ENCODE data around the gene DALRD3. TPM values are rescaled to one million over a fixed set of nuclear protein-coding genes. Genes with fewer than 3 reads are reported as not detected.

The DALRD3 gene
- total RNA-seq, 1 donor from 2014 or later, result 37.1 TPM

DNA sequence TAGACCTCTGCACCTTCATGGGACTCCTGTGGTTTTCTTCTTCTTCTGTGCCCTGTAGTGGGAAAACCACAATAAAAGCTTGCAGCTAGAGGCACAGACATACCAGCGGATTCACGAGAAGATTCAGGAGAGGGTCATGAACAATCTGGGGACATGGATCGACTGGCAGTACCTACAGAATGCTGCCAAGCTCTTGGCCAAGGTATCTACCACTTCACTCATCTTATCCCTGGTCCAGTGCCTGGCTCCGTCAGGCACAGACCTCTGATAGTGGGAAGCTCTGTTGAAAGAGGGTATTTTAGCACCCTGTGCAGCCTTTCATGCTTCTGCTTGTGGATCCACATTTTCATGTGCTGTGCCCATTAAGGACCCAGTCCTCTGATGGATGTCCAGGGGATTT is 38.1 kb downstream of the DALRD3 start:
- no peak for DNase-seq (ENCODE audit: low spot score)

DNA sequence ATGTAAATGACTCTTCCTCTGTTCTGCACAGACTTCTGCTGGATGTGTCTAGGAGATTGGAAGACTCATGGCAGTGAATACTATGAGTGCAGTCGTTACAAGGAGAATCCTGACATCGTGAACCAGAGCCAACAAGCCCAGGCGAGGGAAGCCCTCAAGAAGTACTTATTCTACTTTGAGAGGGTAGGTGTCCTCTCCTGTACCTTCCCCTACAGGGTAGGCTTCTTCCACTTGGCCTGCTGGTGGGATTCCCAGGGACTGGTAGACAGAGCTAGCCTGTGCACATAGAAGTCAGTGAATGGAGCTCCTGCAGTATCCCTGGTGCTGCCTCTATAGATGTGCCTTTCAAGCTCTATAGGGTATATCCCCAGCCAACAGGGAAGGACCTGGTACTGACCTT is 38.9 kb downstream of the DALRD3 start:
- DNase-seq (ENCODE audit: low spot score), result no peak

DNA sequence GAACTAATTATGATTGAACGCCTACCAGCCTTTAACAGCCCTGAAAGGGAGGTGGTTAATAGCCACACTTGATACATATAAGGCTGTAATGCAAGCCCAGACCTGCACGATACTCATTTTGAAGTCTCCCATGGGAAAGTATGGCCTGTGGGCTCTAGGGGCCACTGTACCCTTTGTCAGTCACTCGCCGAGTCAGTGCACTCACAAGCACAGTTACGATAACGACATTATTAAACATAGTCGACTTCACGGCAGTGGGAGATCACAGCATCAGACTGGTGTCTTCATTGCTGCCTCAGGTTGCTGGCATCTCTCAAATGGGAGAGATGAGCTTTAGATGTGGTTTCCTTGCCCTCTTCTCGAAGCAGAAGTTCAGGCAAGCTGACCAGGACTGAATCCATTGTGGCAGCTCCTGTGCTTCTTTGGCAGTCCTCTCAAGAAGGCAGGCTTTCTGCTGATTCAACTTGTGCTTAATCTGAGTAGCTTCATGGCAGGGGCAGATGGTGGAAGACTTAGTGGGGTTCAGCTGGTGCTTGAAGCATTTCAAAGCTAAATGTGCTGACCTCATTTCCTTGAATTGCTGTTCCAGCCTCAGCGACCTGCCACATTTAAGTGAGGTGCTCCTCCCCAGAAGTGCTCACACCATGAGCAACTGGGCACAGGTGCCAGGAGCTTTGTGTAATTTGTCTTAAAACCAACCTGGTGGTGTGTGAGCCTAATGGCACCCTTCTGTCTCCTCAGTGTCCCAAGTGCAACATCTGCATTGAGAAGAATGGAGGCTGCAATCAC is 44.1 kb downstream of the DALRD3 start:
- DNase-seq (ENCODE audit: low spot score), result no peak

DNA sequence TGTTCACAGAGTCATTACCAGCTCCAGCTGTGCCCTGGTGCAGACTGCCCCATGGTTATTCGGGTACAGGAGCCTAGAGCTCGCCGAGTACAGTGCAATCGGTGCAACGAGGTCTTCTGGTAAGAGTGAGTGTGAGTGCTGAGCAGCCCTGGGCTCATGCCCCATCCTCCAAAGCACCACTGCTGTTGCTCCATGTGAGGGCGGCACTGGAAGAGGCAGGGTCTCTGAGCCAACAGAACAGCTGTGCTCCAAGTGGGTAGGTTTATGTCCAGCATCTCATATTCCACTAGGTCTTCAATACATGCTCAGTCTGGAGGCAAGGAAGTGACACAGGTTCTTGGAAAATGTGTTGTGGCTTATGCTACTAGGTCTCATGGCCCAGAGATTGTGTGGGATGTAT is 47.8 kb downstream of the DALRD3 start:
- no peak for DNase-seq (ENCODE audit: low spot score)

- DNase-seq (ENCODE audit: low spot score), result no peak
Measured at GRCh38 chr3:48966876-48967361, 51.5 kb downstream of the DALRD3 start.

GRCh38 chr3:48966367-48966766 is 52.0 kb downstream of the DALRD3 start:
- DNase-seq (ENCODE audit: low spot score), result no peak

Other genes with a start within 250 kb of the DALRD3 start
- 61.9 TPM for gene PRKAR2A, start 170.7 kb downstream of the DALRD3 start, total RNA-seq
- 24.4 TPM for gene SLC25A20, start 119.7 kb downstream of the DALRD3 start, total RNA-seq
- gene ARIH2, start 99.7 kb downstream of the DALRD3 start, total RNA-seq, result 76.7 TPM
- 104 TPM for gene P4HTM, start 28.3 kb downstream of the DALRD3 start, total RNA-seq
- gene WDR6, start 11.2 kb downstream of the DALRD3 start, total RNA-seq, result 283 TPM
- gene NDUFAF3, start 3.5 kb upstream of the DALRD3 start, total RNA-seq, result 83.3 TPM
- gene IMPDH2, start 10.8 kb upstream of the DALRD3 start, total RNA-seq, result 136 TPM
- 83.9 TPM for gene QRICH1, start 75.5 kb upstream of the DALRD3 start, total RNA-seq
- gene QARS1, start 86.2 kb upstream of the DALRD3 start, total RNA-seq, result 207 TPM
- 85.6 TPM for gene USP19, start 102.2 kb upstream of the DALRD3 start, total RNA-seq
- gene LAMB2, start 114.5 kb upstream of the DALRD3 start, total RNA-seq, result 733 TPM
- gene CCDC71, start 147.8 kb upstream of the DALRD3 start, total RNA-seq, result 21.6 TPM
- gene KLHDC8B, start 153.0 kb upstream of the DALRD3 start, total RNA-seq, result 35.1 TPM